ENCODE results near the gene RUVBL1.

- TF ChIP-seq CTCF (IDR thresholded peaks at IDR 0.05): no peak
- no peak for TF ChIP-seq POLR2A (IDR thresholded peaks at IDR 0.05)
Observed at GRCh38 chr3:128078875-128079274, 44.7 kb downstream of the RUVBL1 start.

All from lower leg skin (tissue), 3 donors.